Caco-2 (cell line): ENCODE data around the gene AAGAB. TPM values are rescaled to one million over a fixed set of nuclear protein-coding genes. Genes with fewer than 3 reads are reported as not detected.

Source experiments
- BruUV-seq: library from RNA; stranded (reverse); fragments of 400-500 nt; replicated peaks from 2 replicates; lab custom pipeline; 2021; lab: Mats Ljungman, UMichigan
- CTCF ChIA-PET: fragments of 300-600 bp; sonication (Branson Sonifier 250); formaldehyde crosslinking; loops from one replicate; lab custom pipeline; 2022; ENCODE audit warnings: antibody characterized with exemption; lab: Charles Lee
- POLR2A ChIA-PET: fragments of 300-600 bp; sonication (Branson Sonifier 250); formaldehyde crosslinking; loops from one replicate; lab custom pipeline; 2022; ENCODE audit warnings: antibody characterized with exemption; lab: Charles Lee
- DNase-seq, 2 experiments: peaks; one replicate each; pipeline versions ENCODE4 v3.0.0 to v3.0.0-alpha.2; 2020 to 2022
- H3K27me3 ChIP-seq: replicated peaks from 2 replicates; pipeline ENCODE4 v1.6.0; 2011; ENCODE audit warnings: low read length; ENCODE audit not compliant: control insufficient read depth, insufficient read depth
- H3K36me3 ChIP-seq: 2 replicates; pipeline ENCODE4 v1.5.1; 2011; ENCODE audit warnings: low read length; ENCODE audit not compliant: control insufficient read depth, insufficient read depth
- H3K4me1 ChIP-seq: fragments of 250-450 bp; sonication (Bioruptor Pico); 2 replicates; pipeline ENCODE4 v1.5.1; 2020; ENCODE audit warnings: mild to moderate bottlenecking
- H3K4me3 ChIP-seq: 2 replicates; pipeline ENCODE4 v1.5.1; 2011; ENCODE audit warnings: low read depth, mild to moderate bottlenecking, control low read depth, low read length
- H3K9me3 ChIP-seq: fragments of 250-450 bp; sonication (Bioruptor Pico); 2 replicates; pipeline ENCODE4 v1.5.1; 2020; ENCODE audit warnings: mild to moderate bottlenecking, moderate library complexity
- H3K27ac Mint-ChIP-seq: one replicate; pipeline ENCODE4 v1.8.0; 2022; ENCODE audit warnings: mixed read lengths; ENCODE audit not compliant: unreplicated experiment
- H3K27me3 Mint-ChIP-seq: one replicate; pipeline ENCODE4 v1.8.0; 2022; ENCODE audit warnings: mixed read lengths; ENCODE audit not compliant: insufficient read depth, unreplicated experiment
- H3K36me3 Mint-ChIP-seq: one replicate; pipeline ENCODE4 v1.8.0; 2022; ENCODE audit warnings: mild to moderate bottlenecking, mixed read lengths; ENCODE audit not compliant: insufficient read depth, unreplicated experiment
- H3K4me1 Mint-ChIP-seq: one replicate; pipeline ENCODE4 v1.8.0; 2022; ENCODE audit warnings: low read depth, mixed read lengths; ENCODE audit not compliant: unreplicated experiment
- H3K4me3 Mint-ChIP-seq: one replicate; pipeline ENCODE4 v1.8.0; 2022; ENCODE audit warnings: mild to moderate bottlenecking, moderate library complexity, mixed read lengths; ENCODE audit not compliant: unreplicated experiment
- H3K9me3 Mint-ChIP-seq: one replicate; pipeline ENCODE4 v1.8.0; 2022; ENCODE audit warnings: mixed read lengths; ENCODE audit not compliant: unreplicated experiment
- intact Hi-C: fragments of 100-400 bp; cut with micrococcal nuclease; formaldehyde crosslinking; loops from one replicate; pipeline ENCODE4 v1.10.0; 2022; ENCODE audit not compliant: unreplicated experiment
- total RNA-seq: library from RNA; stranded (reverse); gene quantifications from 2 replicates; pipeline ENCODE4 v1.2.3, GENCODE V29; 2022
- TF ChIP-seq, protein P1 (sequence below), 2 experiments: fragments of 200-600 bp in 1 of 2; IDR thresholded peaks; 1 replicate in 1 of 2; 2 replicates in 1 of 2; pipeline versions ENCODE4 v1.5.1 to v1.8.0; 2011 to 2022; ENCODE audit warnings: antibody characterized with exemption in 1 of 2, control low read depth in 1 of 2, inconsistent platforms in 1 of 2, low read depth in 1 of 2, low read length in 1 of 2, mild to moderate bottlenecking in 1 of 2, moderate library complexity in 1 of 2; ENCODE audit not compliant: insufficient read depth in 1 of 2, severe bottlenecking in 1 of 2, unreplicated experiment in 1 of 2

The AAGAB gene
- total RNA-seq, 1 experiment from 2014 or later, result 64.6 TPM

DNA sequence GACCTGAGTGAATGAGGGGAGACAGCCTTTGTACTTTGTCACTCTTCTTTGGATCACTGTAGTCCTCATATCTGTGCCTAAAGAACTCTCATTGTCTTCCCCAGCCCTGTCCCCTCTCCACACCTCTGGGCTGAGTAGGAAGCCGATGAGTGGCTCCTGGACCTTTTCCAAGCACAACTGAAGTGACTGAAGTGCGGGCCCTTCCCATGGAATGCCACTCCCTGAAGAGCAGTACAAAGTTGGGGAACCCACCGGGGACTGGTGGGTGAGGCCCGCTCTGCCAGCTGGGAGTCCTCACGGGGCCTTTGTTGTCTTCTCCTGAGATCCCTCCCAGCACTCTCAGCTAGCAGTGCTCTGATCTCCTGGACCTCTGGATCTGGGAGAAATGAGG, 90.1 kb downstream of the AAGAB start:
- no TSS peak for BruUV-seq
- POLR2A ChIA-PET, result no interaction called here

DNA sequence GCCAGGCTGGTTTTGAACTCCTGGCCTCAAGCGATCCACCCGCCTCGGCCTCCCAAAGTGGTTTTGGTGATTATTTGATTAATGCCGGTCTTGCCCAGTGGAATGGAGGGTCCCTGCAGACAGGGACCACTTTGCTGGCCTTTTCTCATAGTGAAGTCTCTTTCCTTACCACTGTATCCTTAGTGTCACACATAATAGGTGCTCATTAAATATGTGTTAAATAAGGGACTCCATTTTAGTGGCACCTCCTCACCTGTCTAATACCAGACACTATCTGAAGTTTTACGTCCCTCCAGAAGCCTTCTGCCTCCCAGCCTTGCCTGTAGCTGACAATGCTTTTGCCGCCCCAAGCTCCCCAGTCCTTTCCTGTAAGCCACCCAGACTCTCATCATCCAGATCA, 91.3 kb downstream of the AAGAB start:
- Histone ChIP-seq H3K4me1 (no peaks in the 10 kb centered on the region), H3K27me3 (no peaks in the 10 kb centered on the region), H3K36me3 (no peaks in the 10 kb centered on the region; the same call in 1 of the 2 replicates), H3K4me3 (no peak overlapping the region), H3K9me3 (no peaks in the 10 kb centered on the region)
- BruUV-seq, result no TSS peak
- H3K36me3 Mint-ChIP-seq, result peaks cover 49% of the 10 kb centered on the region
- CTCF ChIA-PET, result no interaction called here
- POLR2A ChIA-PET, result interaction anchor here (0.7 kb wide), 1 partner anchor 28 kb away, joined by 9 read pairs; no protein-coding TSS in a partner anchor
- H3K27me3 Mint-ChIP-seq, result no peaks in the 10 kb centered on the region
- H3K4me3 Mint-ChIP-seq, result no peak overlapping the region
- no peak for DNase-seq
- intact Hi-C loops, result no loop called here
- H3K27ac Mint-ChIP-seq, result no peak overlapping the region
- H3K9me3 Mint-ChIP-seq, result no peaks in the 10 kb centered on the region
- peaks cover under 1% of the 10 kb centered on the region for H3K4me1 Mint-ChIP-seq
- TF ChIP-seq, protein P1, sequence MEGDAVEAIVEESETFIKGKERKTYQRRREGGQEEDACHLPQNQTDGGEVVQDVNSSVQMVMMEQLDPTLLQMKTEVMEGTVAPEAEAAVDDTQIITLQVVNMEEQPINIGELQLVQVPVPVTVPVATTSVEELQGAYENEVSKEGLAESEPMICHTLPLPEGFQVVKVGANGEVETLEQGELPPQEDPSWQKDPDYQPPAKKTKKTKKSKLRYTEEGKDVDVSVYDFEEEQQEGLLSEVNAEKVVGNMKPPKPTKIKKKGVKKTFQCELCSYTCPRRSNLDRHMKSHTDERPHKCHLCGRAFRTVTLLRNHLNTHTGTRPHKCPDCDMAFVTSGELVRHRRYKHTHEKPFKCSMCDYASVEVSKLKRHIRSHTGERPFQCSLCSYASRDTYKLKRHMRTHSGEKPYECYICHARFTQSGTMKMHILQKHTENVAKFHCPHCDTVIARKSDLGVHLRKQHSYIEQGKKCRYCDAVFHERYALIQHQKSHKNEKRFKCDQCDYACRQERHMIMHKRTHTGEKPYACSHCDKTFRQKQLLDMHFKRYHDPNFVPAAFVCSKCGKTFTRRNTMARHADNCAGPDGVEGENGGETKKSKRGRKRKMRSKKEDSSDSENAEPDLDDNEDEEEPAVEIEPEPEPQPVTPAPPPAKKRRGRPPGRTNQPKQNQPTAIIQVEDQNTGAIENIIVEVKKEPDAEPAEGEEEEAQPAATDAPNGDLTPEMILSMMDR (IDR thresholded peaks at IDR 0.05; ENCODE audit: insufficient read depth in 1 of 2, low read depth in 1 of 2, low read length in 1 of 2, severe bottlenecking in 1 of 2, unreplicated experiment in 1 of 2), result no peak

More for the DNA sequence above, 90.1 kb downstream of the AAGAB start:
- CTCF ChIA-PET, result no interaction called here
- H3K4me1 Mint-ChIP-seq, result peaks cover 7% of the 10 kb centered on the region
- intact Hi-C loops, result no loop called here
- Histone ChIP-seq H3K4me3 (no peak overlapping the region), H3K27me3 (no peaks in the 10 kb centered on the region), H3K36me3 (no peaks in the 10 kb centered on the region; the same call in 1 of the 2 replicates), H3K9me3 (no peaks in the 10 kb centered on the region), H3K4me1 (no peaks in the 10 kb centered on the region)
- H3K27ac Mint-ChIP-seq, result peak overlapping the region; percentile 42
- H3K9me3 Mint-ChIP-seq, result no peaks in the 10 kb centered on the region
- no peak for DNase-seq
- TF ChIP-seq, protein P1 (IDR thresholded peaks at IDR 0.05; ENCODE audit: insufficient read depth in 1 of 2, low read depth in 1 of 2, low read length in 1 of 2, severe bottlenecking in 1 of 2, unreplicated experiment in 1 of 2), result no peak
- H3K36me3 Mint-ChIP-seq, result peaks cover 51% of the 10 kb centered on the region
- H3K27me3 Mint-ChIP-seq, result no peaks in the 10 kb centered on the region
- H3K4me3 Mint-ChIP-seq, result no peak overlapping the region

DNA sequence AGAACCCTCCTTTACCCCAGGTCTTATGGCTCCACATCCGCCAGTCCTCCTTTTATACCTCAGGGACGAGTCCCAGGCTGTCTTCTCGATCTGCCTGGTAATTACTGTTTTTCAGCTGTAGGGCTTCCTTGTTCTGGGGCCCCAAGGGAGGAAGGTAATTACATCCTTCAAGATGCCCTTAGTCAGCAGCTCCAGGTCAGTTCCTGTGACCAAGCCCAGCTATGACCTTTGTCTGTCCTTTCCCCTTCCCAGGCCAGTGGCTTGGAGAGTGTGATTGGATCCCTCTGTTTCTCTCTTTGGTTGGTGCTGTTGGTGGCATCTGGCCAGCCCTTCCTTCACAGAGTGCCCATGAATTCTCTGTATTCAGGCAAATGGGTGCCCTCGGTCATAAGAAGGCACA, 92.6 kb downstream of the AAGAB start:
- POLR2A ChIA-PET, result no interaction called here
- Histone ChIP-seq H3K4me1 (no peaks in the 10 kb centered on the region), H3K4me3 (no peak overlapping the region), H3K27me3 (no peaks in the 10 kb centered on the region), H3K36me3 (no peaks in the 10 kb centered on the region), H3K9me3 (no peaks in the 10 kb centered on the region)
- H3K9me3 Mint-ChIP-seq, result no peaks in the 10 kb centered on the region
- no peaks in the 10 kb centered on the region for H3K27me3 Mint-ChIP-seq
- peaks cover 41% of the 10 kb centered on the region for H3K36me3 Mint-ChIP-seq
- TF ChIP-seq, protein P1 (IDR thresholded peaks at IDR 0.05; ENCODE audit: insufficient read depth in 1 of 2, low read depth in 1 of 2, low read length in 1 of 2, severe bottlenecking in 1 of 2, unreplicated experiment in 1 of 2), result no peak
- peak overlapping the region; percentile 33 for H3K27ac Mint-ChIP-seq
- BruUV-seq, result no TSS peak
- CTCF ChIA-PET, result interaction anchor here (1.1 kb wide), 1 partner anchor 17 kb away, joined by 3 read pairs; no protein-coding TSS in a partner anchor
- no peak for DNase-seq
- intact Hi-C loops, result no loop called here
- no peaks in the 10 kb centered on the region for H3K4me1 Mint-ChIP-seq
- no peak overlapping the region for H3K4me3 Mint-ChIP-seq
